Gastroesophageal sphincter (tissue), 4 donors: Measurements from ENCODE around the gene SLC38A10. TPM values are rescaled to one million over a fixed set of nuclear protein-coding genes. Genes with fewer than 3 reads are reported as not detected.
A peak's percentile ranks its signal among the peaks of the same experiment; 100 is the strongest.

Experiments
- ATAC-seq: fragments of 150-250 bp; one replicate; pipeline ENCODE4 v1.9.1; 2016; ENCODE audit warnings: mild to moderate bottlenecking, moderate library complexity
- H3K27ac ChIP-seq, 4 donors: fragments of 200-600 bp; sonication (generic) in 3 of 4; 1 replicate in 3 of 4; 2 replicates in 1 of 4; pipeline ENCODE4 v1.5.1; 2016 to 2019
- H3K27me3 ChIP-seq: fragments of 200-600 bp; sonication (generic); one replicate; pipeline ENCODE4 v1.5.1; 2019
- H3K36me3 ChIP-seq, 2 donors: fragments of 200-600 bp; sonication (generic); one replicate each; pipeline ENCODE4 v1.5.1; 2019; ENCODE audit warnings: control low read depth in 1 of 2
- H3K4me1 ChIP-seq, 3 donors: fragments of 200-600 bp; sonication (generic); 1 replicate in 2 of 3; 2 replicates in 1 of 3; pipeline ENCODE4 v1.5.1; 2016 to 2019; ENCODE audit warnings: control low read depth in 2 of 3
- H3K4me3 ChIP-seq, 2 donors: fragments of 200-600 bp; sonication (generic); one replicate each; pipeline ENCODE4 v1.5.1; 2019; ENCODE audit warnings: mild to moderate bottlenecking in 1 of 2, moderate library complexity in 1 of 2
- H3K9me3 ChIP-seq, 3 donors: fragments of 200-600 bp; sonication (generic); one replicate each; pipeline ENCODE4 v1.5.1; 2017 to 2019; ENCODE audit warnings: control low read depth in 2 of 3
- EP300 ChIP-seq: sonication (generic); formaldehyde crosslinking; IDR thresholded peaks from one replicate; pipeline ENCODE4 v1.6.1; 2017; ENCODE audit warnings: antibody characterized with exemption, mild to moderate bottlenecking
- POLR2A ChIP-seq, 2 donors: fragments of 450-650 bp; IDR thresholded peaks; one replicate each; pipeline ENCODE4 v1.6.1; 2017; ENCODE audit warnings: antibody characterized with exemption in 2 of 2, mild to moderate bottlenecking in 2 of 2, moderate library complexity in 1 of 2
- POLR2AphosphoS5 ChIP-seq: sonication (generic); formaldehyde crosslinking; IDR thresholded peaks from one replicate; pipeline ENCODE4 v1.6.1; 2017; ENCODE audit warnings: antibody characterized with exemption
- WGBS, 2 donors: methylation state at CpG; one replicate each; pipeline ENCODE4 v1.1.5; 2018; ENCODE audit warnings: low coverage in 1 of 2; 5-methylcytosine and 5-hydroxymethylcytosine counted together
- total RNA-seq, 4 donors: library from RNA; depleted of rRNA; stranded (reverse); fragments of >200 nt; gene quantifications; one replicate each; pipeline ENCODE4 v1.1.0, GENCODE V29; 2016
- TF ChIP-seq, protein P1 (sequence below), 4 experiments: fragments of 200-600 bp in 2 of 4; fragments of 450-650 bp in 2 of 4; sonication (generic) in 1 of 4; IDR thresholded peaks; one replicate each; pipeline ENCODE4 v1.5.1; 2017 to 2019; ENCODE audit warnings: antibody characterized with exemption in 4 of 4, mild to moderate bottlenecking in 2 of 4, moderate library complexity in 2 of 4

Gene SLC38A10
- total RNA-seq, 4 donors from 2014 or later, result 70.5 to 99.6 (median 81.8) TPM

DNA sequence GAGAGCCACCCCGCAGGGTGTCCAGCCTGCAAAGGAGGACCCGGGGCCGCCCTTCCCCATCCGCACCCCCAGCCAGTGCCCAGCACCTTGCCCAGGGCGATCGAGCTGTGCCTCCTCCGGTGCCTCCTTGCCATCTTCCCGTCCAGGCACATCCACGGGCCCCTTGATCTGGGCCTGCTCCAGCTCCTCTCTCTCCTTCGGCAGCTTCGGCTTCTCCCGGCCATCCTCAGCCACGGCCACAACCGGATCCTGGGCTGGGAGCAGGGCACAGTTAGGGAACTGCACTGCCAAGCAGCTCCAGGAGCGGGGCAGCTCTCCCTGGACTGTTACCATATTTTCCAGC lies 42.1 kb downstream of the SLC38A10 start:
- ATAC-seq, result no peak
- Histone ChIP-seq H3K36me3 (peaks cover 0 to 49% of the 10 kb centered on the region in 2 donors), H3K27ac (no peak overlapping the region), H3K4me1 (peaks cover 0 to 63% (median 20%) of the 10 kb centered on the region in 3 donors), H3K4me3 (no peak overlapping the region), H3K27me3 (no peaks in the 10 kb centered on the region), H3K9me3 (no peaks in the 10 kb centered on the region)
- WGBS, 2 donors, result 56 to 89% methylated on average over 9 to 13 of the region's 15 CpGs
- TF ChIP-seq, protein P1, sequence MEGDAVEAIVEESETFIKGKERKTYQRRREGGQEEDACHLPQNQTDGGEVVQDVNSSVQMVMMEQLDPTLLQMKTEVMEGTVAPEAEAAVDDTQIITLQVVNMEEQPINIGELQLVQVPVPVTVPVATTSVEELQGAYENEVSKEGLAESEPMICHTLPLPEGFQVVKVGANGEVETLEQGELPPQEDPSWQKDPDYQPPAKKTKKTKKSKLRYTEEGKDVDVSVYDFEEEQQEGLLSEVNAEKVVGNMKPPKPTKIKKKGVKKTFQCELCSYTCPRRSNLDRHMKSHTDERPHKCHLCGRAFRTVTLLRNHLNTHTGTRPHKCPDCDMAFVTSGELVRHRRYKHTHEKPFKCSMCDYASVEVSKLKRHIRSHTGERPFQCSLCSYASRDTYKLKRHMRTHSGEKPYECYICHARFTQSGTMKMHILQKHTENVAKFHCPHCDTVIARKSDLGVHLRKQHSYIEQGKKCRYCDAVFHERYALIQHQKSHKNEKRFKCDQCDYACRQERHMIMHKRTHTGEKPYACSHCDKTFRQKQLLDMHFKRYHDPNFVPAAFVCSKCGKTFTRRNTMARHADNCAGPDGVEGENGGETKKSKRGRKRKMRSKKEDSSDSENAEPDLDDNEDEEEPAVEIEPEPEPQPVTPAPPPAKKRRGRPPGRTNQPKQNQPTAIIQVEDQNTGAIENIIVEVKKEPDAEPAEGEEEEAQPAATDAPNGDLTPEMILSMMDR (IDR thresholded peaks at IDR 0.05), result no peak
- no peak for TF ChIP-seq POLR2AphosphoS5
- TF ChIP-seq EP300, result no peak
- no peak for TF ChIP-seq POLR2A (IDR thresholded peaks at IDR 0.05)

DNA sequence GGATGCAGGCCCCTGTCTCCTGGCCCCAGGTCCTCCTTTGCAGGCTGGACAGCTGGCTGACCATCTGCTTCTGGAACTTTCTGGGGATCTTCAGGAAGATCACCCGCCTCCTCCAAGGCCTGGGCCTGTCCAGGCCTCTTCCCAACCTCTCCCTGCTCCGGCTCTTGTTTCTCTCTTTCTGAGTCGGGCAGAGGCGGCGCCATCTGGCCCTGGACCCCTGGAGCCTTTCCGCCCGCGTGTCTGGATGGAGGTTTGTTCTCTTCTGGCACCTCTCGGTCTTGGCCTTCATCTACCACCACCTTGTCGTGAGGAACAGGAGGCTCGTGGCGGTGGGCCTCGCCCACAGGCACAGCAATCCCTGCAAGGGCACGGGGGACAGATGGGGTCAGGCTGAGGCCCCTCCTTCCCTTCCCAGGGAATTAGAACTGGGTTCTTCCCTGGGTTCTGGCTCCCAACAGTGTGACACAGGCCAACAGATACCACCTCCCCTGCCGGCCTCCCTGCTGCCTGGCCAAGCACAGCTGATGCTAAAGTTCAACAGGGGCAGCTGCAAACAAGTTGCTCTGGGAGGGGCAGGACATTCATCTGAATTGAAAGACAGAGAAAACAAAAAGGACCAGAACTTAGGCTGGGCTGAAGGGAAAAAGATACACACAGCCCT lies 42.7 kb downstream of the SLC38A10 start:
- H3K4me3 ChIP-seq, result no peak overlapping the region
- ATAC-seq, result no peak
- no peak for TF ChIP-seq POLR2A (IDR thresholded peaks at IDR 0.05)
- no peak for TF ChIP-seq POLR2AphosphoS5
- TF ChIP-seq, protein P1 (IDR thresholded peaks at IDR 0.05), result no peak
- no peak for TF ChIP-seq EP300
- peaks cover 0 to 46% of the 10 kb centered on the region in 2 donors for H3K36me3 ChIP-seq
- 83 to 88% methylated on average over 4 to 11 of the region's 15 CpGs for WGBS, 2 donors
- H3K4me1 ChIP-seq, result peaks cover 0 to 63% (median 20%) of the 10 kb centered on the region in 3 donors
- no peaks in the 10 kb centered on the region for H3K27me3 ChIP-seq
- peak overlapping the region in 1 of 4 donors; percentile 48 for H3K27ac ChIP-seq
- no peaks in the 10 kb centered on the region for H3K9me3 ChIP-seq

DNA sequence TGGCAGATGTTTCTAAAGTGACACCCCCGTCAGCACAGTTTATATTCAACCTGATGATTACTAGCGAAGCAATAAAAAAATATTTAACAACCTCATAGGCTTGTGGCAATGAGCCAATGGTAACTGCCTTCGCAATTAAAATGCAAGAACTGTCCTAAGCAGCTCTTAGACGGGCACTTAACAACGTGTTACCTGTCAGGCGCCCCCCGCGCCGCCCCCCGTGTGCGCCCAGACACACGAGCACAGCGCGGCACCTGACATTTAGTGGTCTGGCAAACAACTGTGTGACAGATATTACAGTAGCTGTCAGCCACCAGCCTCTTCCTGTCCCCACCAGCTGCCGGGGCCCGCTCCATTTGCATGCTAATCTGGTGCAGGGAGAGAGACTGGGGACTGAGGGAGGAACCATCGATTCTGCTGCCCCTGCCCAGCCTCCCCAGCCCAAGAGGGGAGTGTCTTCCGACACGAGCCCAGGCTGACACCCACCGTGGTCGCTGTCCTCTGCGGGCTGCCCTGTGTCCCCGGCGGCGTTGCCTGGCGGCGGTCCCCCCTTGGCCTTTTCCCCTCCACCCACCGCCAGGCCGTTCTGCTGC lies 43.3 kb downstream of the SLC38A10 start:
- Histone ChIP-seq H3K4me1 (peaks cover 0 to 58% (median 20%) of the 10 kb centered on the region in 3 donors), H3K27ac (peak overlapping the region in 1 of 4 donors; percentile 48), H3K4me3 (no peak overlapping the region), H3K36me3 (peaks cover 0 to 47% of the 10 kb centered on the region in 2 donors), H3K27me3 (no peaks in the 10 kb centered on the region), H3K9me3 (no peaks in the 10 kb centered on the region)
- TF ChIP-seq, protein P1 (IDR thresholded peaks at IDR 0.05), result no peak
- TF ChIP-seq POLR2AphosphoS5, result no peak
- TF ChIP-seq EP300, result no peak
- TF ChIP-seq POLR2A (IDR thresholded peaks at IDR 0.05), result no peak
- 65 to 93% methylated on average over 3 to 14 of the region's 29 CpGs for WGBS, 2 donors
- no peak for ATAC-seq

DNA sequence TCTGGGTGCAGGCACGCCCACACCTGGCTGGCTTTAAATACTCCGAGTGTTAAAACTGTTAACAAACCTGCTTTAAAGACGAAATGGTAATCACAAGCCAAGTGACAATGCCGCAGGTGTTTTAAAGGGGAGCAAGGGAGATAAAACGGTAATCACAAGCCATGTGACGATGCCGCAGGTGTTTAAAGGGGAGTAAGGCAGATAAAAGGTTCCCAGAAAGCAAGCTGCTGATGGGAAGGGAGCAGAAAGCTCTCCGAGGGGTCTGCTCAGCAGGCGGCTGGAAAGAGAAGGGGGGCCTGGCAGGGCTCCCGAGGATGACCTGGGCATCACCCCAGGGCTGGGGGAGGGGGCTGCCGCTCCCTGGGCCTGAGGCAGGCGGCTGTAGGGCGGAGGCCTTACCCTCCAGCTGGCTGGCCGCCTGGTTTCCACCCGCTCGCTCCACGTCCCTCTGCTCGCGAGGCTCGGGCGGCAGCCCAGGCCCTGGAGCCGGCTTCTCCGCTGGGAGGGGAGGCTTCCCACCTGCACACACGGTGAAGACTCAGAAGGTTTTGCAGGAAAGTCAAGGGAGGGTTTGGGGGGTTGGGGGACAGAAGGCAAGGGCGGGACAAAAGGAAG lies 43.9 kb downstream of the SLC38A10 start:
- TF ChIP-seq POLR2AphosphoS5, result no peak
- TF ChIP-seq POLR2A (IDR thresholded peaks at IDR 0.05), result no peak
- no peak for TF ChIP-seq EP300
- TF ChIP-seq, protein P1 (IDR thresholded peaks at IDR 0.05), result no peak
- no peak for ATAC-seq

More for the DNA sequence above, 43.9 kb downstream of the SLC38A10 start:
- Histone ChIP-seq H3K27ac (peak overlapping the region in 1 of 4 donors; percentile 48), H3K4me1 (peaks cover 0 to 52% (median 17%) of the 10 kb centered on the region in 3 donors), H3K36me3 (peaks cover 0 to 54% of the 10 kb centered on the region in 2 donors), H3K9me3 (no peaks in the 10 kb centered on the region), H3K27me3 (no peaks in the 10 kb centered on the region), H3K4me3 (no peak overlapping the region)
- WGBS, 2 donors, result 42 to 76% methylated on average over 4 to 8 of the region's 25 CpGs
